AG04449 (cell line): ENCODE data around the gene NOM1.

Experiments used
- CTCF ChIA-PET: fragments of 350-600 bp; formaldehyde crosslinking; extraction: SDS; loops from one replicate; lab custom pipeline; 2021; ENCODE audit warnings: antibody characterized with exemption; lab: Yijun Ruan, JAX
- POLR2A ChIA-PET: fragments of 400-600, 350-600 bp; formaldehyde crosslinking; extraction: SDS; loops from one replicate; lab custom pipeline; 2020; ENCODE audit warnings: antibody characterized with exemption, inconsistent platforms; lab: Yijun Ruan, JAX
- DNase-seq: peaks from one replicate; pipeline ENCODE4 v3.0.0-alpha.2; 2010; ENCODE audit warnings: low read depth, low spot score
- H3K4me3 ChIP-seq: 2 replicates; pipeline ENCODE4 v1.5.1; 2011; ENCODE audit warnings: low read depth, mild to moderate bottlenecking, control low read depth, low read length
- CTCF ChIP-seq: IDR thresholded peaks from one replicate; pipeline ENCODE4 v1.5.1; 2011; ENCODE audit warnings: mild to moderate bottlenecking, moderate library complexity, low read length, control low read depth, inconsistent platforms; ENCODE audit not compliant: insufficient read depth; ENCODE audit errors: missing control alignments

The NOM1 gene

GRCh38 chr7:157009170-157009777 lies 59.8 kb downstream of the NOM1 start:
- no peak for DNase-seq
- ChIA-PET CTCF (no interaction called here), POLR2A (no interaction called here)
- TF ChIP-seq CTCF, result no peak
- no peak overlapping the region for H3K4me3 ChIP-seq

- H3K4me3 ChIP-seq, result no peak overlapping the region
- TF ChIP-seq CTCF, result no peak
- CTCF ChIA-PET, result no interaction called here
- POLR2A ChIA-PET, result no interaction called here
- no peak for DNase-seq
Measured at GRCh38 chr7:157009778-157010587, 60.5 kb downstream of the NOM1 start.

GRCh38 chr7:157010588-157011332 lies 61.2 kb downstream of the NOM1 start, which contains the start of gene MNX1:
TSS of gene MNX1 (minus strand) at chr7:157010663. CDS start at chr7:157010350, 313 bp downstream.
- ChIA-PET POLR2A (no interaction called here), CTCF (no interaction called here)
- TF ChIP-seq CTCF, result no peak

GRCh38 chr7:157011333-157012112 lies 62.0 kb downstream of the NOM1 start:
- no peak overlapping the region for H3K4me3 ChIP-seq
- POLR2A ChIA-PET, result interaction anchor here (0.7 kb wide), 1 partner anchor 118 kb away, joined by 6 read pairs; the partner anchor contains the start of gene LMBR1
- CTCF ChIA-PET, result no interaction called here
- TF ChIP-seq CTCF, result no peak
- no peak for DNase-seq

More at GRCh38 chr7:157010588-157011332, 61.2 kb downstream of the NOM1 start, which contains the start of gene MNX1:
- no peak for DNase-seq
- no peak within 1 kb of the TSS for H3K4me3 ChIP-seq

GRCh38 chr7:157012113-157012547 lies 62.6 kb downstream of the NOM1 start:
- ChIA-PET CTCF (no interaction called here), POLR2A (interaction anchor here (0.7 kb wide), 1 partner anchor 119 kb away, joined by 6 read pairs; the partner anchor contains the start of gene LMBR1)
- no peak for TF ChIP-seq CTCF
- no peak for DNase-seq
- no peak overlapping the region for H3K4me3 ChIP-seq
